ENCODE data around the gene DGKD.

GRCh38 chr2:233416199-233416598 lies 61.9 kb downstream of the DGKD start:
- TF ChIP-seq, protein P1, sequence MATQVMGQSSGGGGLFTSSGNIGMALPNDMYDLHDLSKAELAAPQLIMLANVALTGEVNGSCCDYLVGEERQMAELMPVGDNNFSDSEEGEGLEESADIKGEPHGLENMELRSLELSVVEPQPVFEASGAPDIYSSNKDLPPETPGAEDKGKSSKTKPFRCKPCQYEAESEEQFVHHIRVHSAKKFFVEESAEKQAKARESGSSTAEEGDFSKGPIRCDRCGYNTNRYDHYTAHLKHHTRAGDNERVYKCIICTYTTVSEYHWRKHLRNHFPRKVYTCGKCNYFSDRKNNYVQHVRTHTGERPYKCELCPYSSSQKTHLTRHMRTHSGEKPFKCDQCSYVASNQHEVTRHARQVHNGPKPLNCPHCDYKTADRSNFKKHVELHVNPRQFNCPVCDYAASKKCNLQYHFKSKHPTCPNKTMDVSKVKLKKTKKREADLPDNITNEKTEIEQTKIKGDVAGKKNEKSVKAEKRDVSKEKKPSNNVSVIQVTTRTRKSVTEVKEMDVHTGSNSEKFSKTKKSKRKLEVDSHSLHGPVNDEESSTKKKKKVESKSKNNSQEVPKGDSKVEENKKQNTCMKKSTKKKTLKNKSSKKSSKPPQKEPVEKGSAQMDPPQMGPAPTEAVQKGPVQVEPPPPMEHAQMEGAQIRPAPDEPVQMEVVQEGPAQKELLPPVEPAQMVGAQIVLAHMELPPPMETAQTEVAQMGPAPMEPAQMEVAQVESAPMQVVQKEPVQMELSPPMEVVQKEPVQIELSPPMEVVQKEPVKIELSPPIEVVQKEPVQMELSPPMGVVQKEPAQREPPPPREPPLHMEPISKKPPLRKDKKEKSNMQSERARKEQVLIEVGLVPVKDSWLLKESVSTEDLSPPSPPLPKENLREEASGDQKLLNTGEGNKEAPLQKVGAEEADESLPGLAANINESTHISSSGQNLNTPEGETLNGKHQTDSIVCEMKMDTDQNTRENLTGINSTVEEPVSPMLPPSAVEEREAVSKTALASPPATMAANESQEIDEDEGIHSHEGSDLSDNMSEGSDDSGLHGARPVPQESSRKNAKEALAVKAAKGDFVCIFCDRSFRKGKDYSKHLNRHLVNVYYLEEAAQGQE (IDR thresholded peaks at IDR 0.05; ENCODE audit: insufficient read depth in 1 of 2, low read depth in 2 of 2, low read length in 2 of 2): no peak
- TF ChIP-seq TAF1 (IDR thresholded peaks at IDR 0.05; ENCODE audit: borderline replicate concordance, insufficient read depth, low read length) (no peak), POLR2AphosphoS5 (IDR thresholded peaks at IDR 0.05; ENCODE audit: low read depth, low read length) (no peak), FOXP2 (optimal IDR thresholded peaks at IDR 0.05; ENCODE audit: borderline replicate concordance, extremely low read depth, extremely low read length, insufficient read depth) (no peak), SIN3A (IDR thresholded peaks at IDR 0.05; ENCODE audit: borderline replicate concordance, insufficient read depth, low read length) (no peak)
